Lung (tissue), 12 donors: ENCODE data around the gene LHX6. TPM values are rescaled to one million over a fixed set of nuclear protein-coding genes. Genes with fewer than 3 reads are reported as not detected.

ENCODE experiments used
- ATAC-seq: fragments of 200-7000 bp; cut with Tn5 transposase; one replicate; pipeline ENCODE4 v1.9.1; 2020; ENCODE audit warnings: moderate number of reproducible peaks; ENCODE audit not compliant: insufficient read depth, low FRiP score
- DNase-seq, 3 donors: peaks; one replicate each; pipeline ENCODE4 v3.0.0-alpha.2; 2013 to 2017
- H3K27ac ChIP-seq, 2 donors: one replicate each; pipeline ENCODE4 v1.5.1; 2013; ENCODE audit warnings: mild to moderate bottlenecking in 2 of 2, moderate library complexity in 2 of 2, control low read depth in 1 of 2, inconsistent platforms in 1 of 2, low read depth in 1 of 2, low read length in 1 of 2
- H3K27me3 ChIP-seq, 3 donors: one replicate each; pipeline ENCODE4 v1.5.1; 2013; ENCODE audit warnings: low read length in 2 of 3; ENCODE audit not compliant: control insufficient read depth in 3 of 3, insufficient read depth in 3 of 3
- H3K36me3 ChIP-seq, 4 donors: one replicate each; pipeline ENCODE4 v1.5.1; 2013; ENCODE audit warnings: low read length in 4 of 4, mild to moderate bottlenecking in 1 of 4, moderate library complexity in 1 of 4; ENCODE audit not compliant: control insufficient read depth in 4 of 4, insufficient read depth in 4 of 4
- H3K4me1 ChIP-seq, 5 donors: one replicate each; pipeline ENCODE4 v1.5.1; 2013; ENCODE audit warnings: low read length in 5 of 5, mild to moderate bottlenecking in 2 of 5, moderate library complexity in 1 of 5; ENCODE audit not compliant: control insufficient read depth in 5 of 5, insufficient read depth in 5 of 5
- H3K4me3 ChIP-seq: one replicate; pipeline ENCODE4 v1.5.1; 2013; ENCODE audit warnings: mild to moderate bottlenecking, control low read depth, moderate library complexity
- H3K9ac ChIP-seq, 2 donors: one replicate each; pipeline ENCODE4 v1.5.1; 2013; ENCODE audit warnings: low read length in 2 of 2, control low read depth in 1 of 2; ENCODE audit not compliant: insufficient read depth in 1 of 2
- H3K9me3 ChIP-seq, 4 donors: one replicate each; pipeline ENCODE4 v1.5.1; 2013; ENCODE audit warnings: low read length in 3 of 4, mild to moderate bottlenecking in 1 of 4, moderate library complexity in 1 of 4; ENCODE audit not compliant: control insufficient read depth in 4 of 4, insufficient read depth in 3 of 4
- WGBS, 2 donors: extraction: QIAGEN DNeasy Blood & Tissue Kit; methylation state at CpG; one replicate each; pipeline ENCODE4 v1.1.7; 2013; 5-methylcytosine and 5-hydroxymethylcytosine counted together
- polyA plus RNA-seq, 2 donors: library from polyadenylated mRNA; stranded (reverse); fragments of 200-250 nt; gene quantifications; one replicate each; pipeline ENCODE4 v1.2.1, GENCODE V29; 2013
- total RNA-seq, 2 donors: library from RNA; depleted of rRNA in 1 of 2; stranded (reverse); fragments of >200 nt in 1 of 2; gene quantifications; one replicate each; pipeline ENCODE4 v1.2.1, GENCODE V29; 2014 to 2021
- TF ChIP-seq, protein P1 (sequence below): IDR thresholded peaks from 2 replicates; pipeline ENCODE4 v1.5.1; 2012; ENCODE audit warnings: mild to moderate bottlenecking; ENCODE audit errors: control extremely low read depth, extremely low read depth
- donor health status: control.
- donor health status: control.
- donor health status: Bipolar disorder and iron deficiency.
- donor health status: healthy.
- donor health status: DM: yes; HTN: yes; CAD: no.

The LHX6 gene
- total and polyA plus RNA-seq, 4 donors, result 3.2 to 11.3 (median 4.3) TPM

DNA sequence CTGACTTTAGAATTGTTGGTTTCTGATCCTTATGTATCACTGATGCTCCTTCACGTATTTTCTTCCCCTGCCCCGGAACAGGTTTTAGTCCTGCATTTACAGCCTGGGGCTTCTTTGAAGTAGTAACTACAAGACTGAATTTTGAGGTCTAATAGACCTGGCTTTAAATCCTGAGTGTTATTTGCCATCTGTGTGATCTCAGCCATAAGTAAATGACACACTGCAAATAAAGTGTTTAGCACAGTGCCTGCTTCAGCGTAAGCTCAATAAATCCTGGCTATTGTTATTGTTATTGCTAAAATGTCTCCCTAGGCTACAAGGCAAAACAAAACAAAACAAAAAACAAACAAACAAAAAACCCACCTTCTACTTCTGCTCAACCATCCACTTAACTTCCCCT lies 15.6 kb upstream of the LHX6 start:
- DNase-seq, result no peak
- no peaks in the 10 kb centered on the region for H3K9me3 ChIP-seq
- WGBS, 2 donors, result 89 to 93% methylated on average over 3 of the region's 3 CpGs
- H3K27me3 ChIP-seq, result no peaks in the 10 kb centered on the region
- no peak overlapping the region for H3K9ac ChIP-seq
- peaks cover 23 to 51% (median 39%) of the 10 kb centered on the region in 4 donors for H3K36me3 ChIP-seq
- ATAC-seq, result no peak
- TF ChIP-seq, protein P1, sequence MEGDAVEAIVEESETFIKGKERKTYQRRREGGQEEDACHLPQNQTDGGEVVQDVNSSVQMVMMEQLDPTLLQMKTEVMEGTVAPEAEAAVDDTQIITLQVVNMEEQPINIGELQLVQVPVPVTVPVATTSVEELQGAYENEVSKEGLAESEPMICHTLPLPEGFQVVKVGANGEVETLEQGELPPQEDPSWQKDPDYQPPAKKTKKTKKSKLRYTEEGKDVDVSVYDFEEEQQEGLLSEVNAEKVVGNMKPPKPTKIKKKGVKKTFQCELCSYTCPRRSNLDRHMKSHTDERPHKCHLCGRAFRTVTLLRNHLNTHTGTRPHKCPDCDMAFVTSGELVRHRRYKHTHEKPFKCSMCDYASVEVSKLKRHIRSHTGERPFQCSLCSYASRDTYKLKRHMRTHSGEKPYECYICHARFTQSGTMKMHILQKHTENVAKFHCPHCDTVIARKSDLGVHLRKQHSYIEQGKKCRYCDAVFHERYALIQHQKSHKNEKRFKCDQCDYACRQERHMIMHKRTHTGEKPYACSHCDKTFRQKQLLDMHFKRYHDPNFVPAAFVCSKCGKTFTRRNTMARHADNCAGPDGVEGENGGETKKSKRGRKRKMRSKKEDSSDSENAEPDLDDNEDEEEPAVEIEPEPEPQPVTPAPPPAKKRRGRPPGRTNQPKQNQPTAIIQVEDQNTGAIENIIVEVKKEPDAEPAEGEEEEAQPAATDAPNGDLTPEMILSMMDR, result no peak
- H3K27ac ChIP-seq, result no peak overlapping the region
- H3K4me1 ChIP-seq, result peaks cover 0 to 4% (median 0%) of the 10 kb centered on the region in 5 donors
- H3K4me3 ChIP-seq, result no peak overlapping the region

GRCh38 chr9:122239722-122240121 lies 11.0 kb upstream of the LHX6 start:
- Histone ChIP-seq H3K36me3 (peaks cover 11 to 28% (median 25%) of the 10 kb centered on the region in 4 donors), H3K4me1 (peaks cover 0 to 4% (median 0%) of the 10 kb centered on the region in 5 donors), H3K9ac (no peak overlapping the region), H3K27me3 (no peaks in the 10 kb centered on the region), H3K27ac (no peak overlapping the region), H3K9me3 (peaks cover 0 to 2% (median 0%) of the 10 kb centered on the region in 4 donors), H3K4me3 (no peak overlapping the region)
- DNase-seq (no peak), ATAC-seq (no peak)
- TF ChIP-seq, protein P1, result no peak
- WGBS, 2 donors, result 82 to 83% methylated on average over 5 of the region's 5 CpGs

DNA sequence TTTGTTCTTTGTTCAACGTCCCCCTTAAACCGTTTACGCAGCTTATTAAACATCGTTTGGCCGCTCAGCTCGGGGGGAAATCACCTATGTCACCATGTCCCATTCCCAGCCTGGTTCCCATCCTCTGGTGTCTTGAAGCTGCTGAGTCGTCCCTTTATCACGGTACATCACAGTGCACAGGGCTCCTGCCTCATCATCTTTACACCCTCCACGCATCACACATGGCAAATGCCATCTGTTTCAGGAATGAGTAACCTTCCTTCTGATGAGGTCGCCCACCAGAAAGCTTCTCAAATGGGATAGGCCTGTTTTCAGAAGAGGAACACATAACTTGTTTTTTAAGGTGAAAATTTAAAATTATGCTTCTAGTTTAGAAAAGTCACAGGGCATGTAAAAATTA lies 7.9 kb upstream of the LHX6 start:
- Histone ChIP-seq H3K36me3 (peaks cover 7 to 13% (median 10%) of the 10 kb centered on the region in 4 donors), H3K9ac (no peak overlapping the region), H3K4me1 (peaks cover 0 to 4% (median 0%) of the 10 kb centered on the region in 5 donors), H3K27ac (no peak overlapping the region), H3K4me3 (no peak overlapping the region), H3K9me3 (peaks cover 0 to 2% (median 0%) of the 10 kb centered on the region in 4 donors), H3K27me3 (peaks cover 0 to 25% (median 16%) of the 10 kb centered on the region in 3 donors)
- ATAC-seq, result no peak
- DNase-seq, result no peak
- TF ChIP-seq, protein P1, result no peak
- 86 to 88% methylated on average over 10 of the region's 10 CpGs for WGBS, 2 donors
